T1000 (cell line): ENCODE measurements around the gene PPID.
"Not testable (repeated sequence)": the region's sequence is repeated elsewhere in the genome, so short reads cannot be mapped to it uniquely, and the experiment has no call there.

Source experiments
- DNase-seq: peaks from one replicate; lab custom pipeline; 2025; ENCODE audit warnings: mixed read lengths; lab: John Stamatoyannopoulos, UW

PPID gene

DNA sequence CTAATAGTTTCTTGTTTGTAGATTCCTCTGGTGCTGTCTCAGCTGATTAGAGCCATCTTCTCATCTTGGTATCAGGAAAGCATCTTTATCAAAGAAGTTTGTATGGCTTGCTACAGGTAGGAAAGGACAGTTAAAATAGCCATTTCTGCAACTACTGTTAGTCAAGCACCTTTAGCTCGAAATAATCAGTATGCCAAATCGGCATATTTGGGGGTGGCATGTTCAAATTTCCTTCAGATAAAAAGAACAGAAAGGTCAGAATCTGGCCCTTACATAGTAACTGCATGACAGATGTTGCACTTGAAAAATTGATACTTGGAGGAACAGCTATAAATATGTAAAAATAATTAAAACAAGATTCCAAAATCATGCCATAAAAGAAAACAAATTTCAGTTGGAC lies 56.3 kb downstream of the PPID start:
- DNase-seq = no peak

- DNase-seq = no peak
These were observed 58.4 kb downstream of the PPID start for GRCh38 chr4:158664806-158665205.

DNA sequence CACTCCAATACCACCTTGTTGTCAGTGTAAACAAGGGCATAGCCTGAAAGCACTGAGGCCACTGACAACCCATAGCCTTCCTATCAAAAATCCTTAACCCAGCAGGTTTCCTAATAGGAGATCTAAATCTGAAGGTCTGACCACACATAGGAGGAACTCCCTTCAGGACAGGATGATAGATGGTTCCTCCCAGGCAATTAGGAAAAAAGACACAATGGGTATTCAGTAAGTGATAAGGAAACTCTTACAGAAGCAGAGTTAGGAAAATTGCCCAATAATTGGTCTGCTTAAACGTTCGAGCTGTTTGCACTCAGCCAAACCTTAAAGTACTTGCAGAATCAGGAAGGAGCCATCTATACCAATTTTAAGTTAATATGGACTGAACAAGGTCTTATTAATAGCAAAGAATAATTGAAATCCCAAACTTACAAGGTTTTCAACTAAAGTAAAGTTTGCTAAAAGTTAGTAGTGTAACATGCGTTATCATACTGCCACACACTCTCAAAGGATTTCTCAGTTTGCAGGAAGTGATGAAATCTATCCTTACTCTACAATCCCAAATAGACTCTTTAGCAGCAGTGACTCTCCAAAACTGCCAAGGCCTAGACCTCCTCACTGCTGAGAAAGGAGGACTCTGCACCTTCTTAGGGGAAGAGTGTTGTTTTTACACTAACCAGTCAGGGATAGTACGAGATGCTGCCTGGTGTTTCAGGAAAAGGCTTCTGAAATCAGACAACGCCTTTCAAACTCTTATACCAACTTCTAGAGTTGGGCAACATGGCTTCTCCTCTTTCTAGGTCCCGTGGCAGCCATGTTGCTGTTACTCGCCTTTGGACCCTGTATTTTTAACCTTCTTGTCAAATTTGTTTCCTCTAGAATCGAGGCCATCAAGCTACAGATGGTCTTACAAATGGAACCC lies 59.2 kb downstream of the PPID start:
- not testable (repeated sequence) for DNase-seq

DNA sequence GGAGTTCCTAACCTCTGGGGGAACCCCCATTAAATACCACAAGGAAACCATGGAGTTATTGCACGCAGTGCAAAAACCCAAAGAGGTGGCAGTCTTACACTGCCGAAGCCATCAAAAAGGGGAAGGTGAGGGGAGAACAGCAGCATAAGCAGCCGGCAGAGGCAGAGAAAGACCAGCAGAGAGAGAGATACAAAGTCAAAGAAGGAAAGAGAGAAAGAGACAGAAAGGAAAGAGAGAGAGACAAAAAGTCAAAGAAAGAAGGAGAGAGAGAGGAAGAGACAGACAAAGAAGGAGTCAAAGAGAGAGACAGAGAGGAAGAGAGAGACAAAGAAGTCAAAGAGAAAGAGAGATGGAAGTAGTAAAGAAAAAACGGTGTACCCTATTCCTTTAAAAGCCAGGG lies 59.9 kb downstream of the PPID start:
- DNase-seq = not testable (repeated sequence)
